H9 (cell line): ENCODE measurements around the gene FDX2. TPM values are rescaled to one million over a fixed set of nuclear protein-coding genes. Genes with fewer than 3 reads are reported as not detected.

Experiments used
- DNase-seq: peaks from one replicate; pipeline ENCODE4 v3.0.0-alpha.2; 2017
- H2AFZ ChIP-seq: one replicate; pipeline ENCODE4 v1.6.1; 2013; ENCODE audit warnings: mild to moderate bottlenecking, low read length, control low read depth, moderate library complexity
- H2AK5ac ChIP-seq: 2 replicates; pipeline ENCODE4 v1.6.1; 2013; ENCODE audit warnings: low read length, control low read depth, mixed read lengths; ENCODE audit not compliant: insufficient read length
- H2BK120ac ChIP-seq: one replicate; pipeline ENCODE4 v1.6.1; 2013; ENCODE audit warnings: low read depth, mild to moderate bottlenecking, low read length, control low read depth, inconsistent platforms; ENCODE audit not compliant: poor library complexity, severe bottlenecking
- H2BK12ac ChIP-seq: 2 replicates; pipeline ENCODE4 v1.6.1; 2013; ENCODE audit warnings: low read length, control low read depth, mixed read lengths, low read depth; ENCODE audit not compliant: insufficient read length
- H2BK15ac ChIP-seq: 2 replicates; pipeline ENCODE4 v1.6.1; 2013; ENCODE audit warnings: low read depth, low read length, control low read depth
- H2BK20ac ChIP-seq: one replicate; pipeline ENCODE4 v1.6.1; 2013; ENCODE audit warnings: low read depth, mild to moderate bottlenecking, low read length, control low read depth, inconsistent platforms; ENCODE audit not compliant: poor library complexity, severe bottlenecking
- H2BK5ac ChIP-seq: 2 replicates; pipeline ENCODE4 v1.6.1; 2013; ENCODE audit warnings: low read length, control low read depth, mixed read lengths; ENCODE audit not compliant: insufficient read length
- H3K14ac ChIP-seq: 2 replicates; pipeline ENCODE4 v1.6.1; 2013; ENCODE audit warnings: low read length, control low read depth; ENCODE audit not compliant: insufficient read depth
- H3K18ac ChIP-seq: 2 replicates; pipeline ENCODE4 v1.6.1; 2013; ENCODE audit warnings: low read depth, mild to moderate bottlenecking, mixed read lengths, low read length, control low read depth; ENCODE audit not compliant: insufficient read length
- H3K23ac ChIP-seq: 2 replicates; pipeline ENCODE4 v1.6.1; 2013; ENCODE audit warnings: low read length, control low read depth, mixed read lengths, low read depth; ENCODE audit not compliant: insufficient read length
- H3K23me2 ChIP-seq: 2 replicates; pipeline ENCODE4 v1.6.1; 2013; ENCODE audit warnings: low read depth, mild to moderate bottlenecking, mixed read lengths, low read length, control low read depth; ENCODE audit not compliant: insufficient read length, poor library complexity, severe bottlenecking
- H3K27ac ChIP-seq: 2 replicates; pipeline ENCODE4 v1.5.1; 2013; ENCODE audit warnings: low read length, control low read depth, mixed read lengths, low read depth; ENCODE audit not compliant: insufficient read length
- H3K27me3 ChIP-seq: 2 replicates; pipeline ENCODE4 v1.6.1; 2013; ENCODE audit warnings: low read length, control low read depth, inconsistent platforms; ENCODE audit not compliant: insufficient read depth
- H3K4ac ChIP-seq: 2 replicates; pipeline ENCODE4 v1.6.1; 2013; ENCODE audit warnings: low read depth, mild to moderate bottlenecking, control low read depth, inconsistent platforms, low read length, moderate library complexity
- H3K4me1 ChIP-seq: 2 replicates; pipeline ENCODE4 v1.6.1; 2013; ENCODE audit warnings: low read length, control low read depth, inconsistent platforms; ENCODE audit not compliant: insufficient read depth
- H3K4me2 ChIP-seq: 2 replicates; pipeline ENCODE4 v1.6.1; 2013; ENCODE audit warnings: low read length, control low read depth, mixed read lengths; ENCODE audit not compliant: insufficient read length, insufficient read depth
- H3K56ac ChIP-seq: 2 replicates; pipeline ENCODE4 v1.6.1; 2013; ENCODE audit warnings: low read depth, mild to moderate bottlenecking, mixed read lengths, low read length, control low read depth; ENCODE audit not compliant: insufficient read length
- H3K79me1 ChIP-seq: 2 replicates; pipeline ENCODE4 v1.6.1; 2013; ENCODE audit warnings: low read depth, mild to moderate bottlenecking, moderate library complexity, low read length, control low read depth, inconsistent platforms; ENCODE audit not compliant: insufficient read depth, poor library complexity, severe bottlenecking
- H3K79me2 ChIP-seq: 2 replicates; pipeline ENCODE4 v1.6.1; 2013; ENCODE audit warnings: low read length, control low read depth, inconsistent platforms; ENCODE audit not compliant: insufficient read depth
- H3K9ac ChIP-seq: 2 replicates; pipeline ENCODE4 v1.6.1; 2013; ENCODE audit warnings: low read length, control low read depth, mixed read lengths; ENCODE audit not compliant: insufficient read length; ENCODE audit errors: extremely low read depth
- H3K9me3 ChIP-seq: one replicate; pipeline ENCODE4 v1.6.1; 2013; ENCODE audit warnings: low read depth, low read length, inconsistent platforms; ENCODE audit not compliant: control insufficient read depth
- H3T11ph ChIP-seq: one replicate; pipeline ENCODE4 v1.6.1; 2013; ENCODE audit warnings: mild to moderate bottlenecking, low read length, control low read depth, inconsistent platforms
- H4K20me1 ChIP-seq: one replicate; pipeline ENCODE4 v1.6.1; 2013; ENCODE audit not compliant: control insufficient read depth, insufficient read length, insufficient read depth
- H4K5ac ChIP-seq: 2 replicates; pipeline ENCODE4 v1.6.1; 2013; ENCODE audit warnings: low read depth, mild to moderate bottlenecking, mixed read lengths, low read length, control low read depth; ENCODE audit not compliant: insufficient read length
- H4K8ac ChIP-seq: replicated peaks from 2 replicates; pipeline ENCODE4 v1.6.1; 2013; ENCODE audit warnings: low read length, control low read depth, mixed read lengths, low read depth; ENCODE audit not compliant: insufficient read length
- H4K91ac ChIP-seq: 2 replicates; pipeline ENCODE4 v1.6.1; 2013; ENCODE audit warnings: low read depth, mild to moderate bottlenecking, moderate library complexity, mixed read lengths, low read length, control low read depth; ENCODE audit not compliant: insufficient read length
- H3K27ac Mint-ChIP-seq, 3 experiments: 2 replicates in 2 of 3; 3 replicates in 1 of 3; pipeline ENCODE4 v1.8.0; 2020 to 2021; ENCODE audit warnings: mixed read lengths in 3 of 3, mild to moderate bottlenecking in 1 of 3, moderate library complexity in 1 of 3
- H3K27me3 Mint-ChIP-seq: 2 replicates; pipeline ENCODE4 v1.8.0; 2021; ENCODE audit warnings: low read depth, mild to moderate bottlenecking, moderate library complexity, mixed read lengths
- H3K36me3 Mint-ChIP-seq, 3 experiments: 2 replicates in 2 of 3; 3 replicates in 1 of 3; pipeline ENCODE4 v1.8.0; 2020 to 2021; ENCODE audit warnings: low read depth in 3 of 3, mixed read lengths in 3 of 3; ENCODE audit not compliant: insufficient read depth in 1 of 3
- H3K4me1 Mint-ChIP-seq, 2 experiments: 2 replicates each; pipeline ENCODE4 v1.8.0; 2020; ENCODE audit warnings: mixed read lengths in 2 of 2
- H3K4me3 Mint-ChIP-seq, 2 experiments: 2 replicates in 1 of 2; 3 replicates in 1 of 2; pipeline ENCODE4 v1.8.0; 2020 to 2021; ENCODE audit warnings: mild to moderate bottlenecking in 2 of 2, mixed read lengths in 2 of 2, moderate library complexity in 1 of 2
- H3K9me3 Mint-ChIP-seq, 2 experiments: 2 replicates in 1 of 2; 3 replicates in 1 of 2; pipeline ENCODE4 v1.8.0; 2020; ENCODE audit warnings: mild to moderate bottlenecking in 2 of 2, mixed read lengths in 2 of 2, moderate library complexity in 1 of 2
- CTCF ChIP-seq: fragments of 200-600 bp; sonication (generic); conservative IDR thresholded peaks from 3 replicates; pipeline ENCODE4 v1.8.0; 2021; ENCODE audit warnings: antibody characterized with exemption, mild to moderate bottlenecking
- WGBS: extraction: QIAGEN DNeasy Blood & Tissue Kit; methylation state at CpG from one replicate; pipeline ENCODE4 v1.1.7; 2013; ENCODE audit warnings: missing lambda C conversion rate, low lambda C conversion rate, mixed read lengths; ENCODE audit not compliant: insufficient read length; ENCODE audit errors: extremely low coverage; 5-methylcytosine and 5-hydroxymethylcytosine counted together
- total RNA-seq: library from RNA; stranded (reverse); gene quantifications from 2 replicates; pipeline ENCODE4 v1.2.1, GENCODE V29; 2021

Gene FDX2
- total RNA-seq, 1 experiment from 2014 or later, result 27.7 TPM

GRCh38 chr19:10292789-10293636, 22.8 kb downstream of the FDX2 start:
- H3K14ac ChIP-seq, result no peak overlapping the region; the same call in 1 of the 2 replicates
- no peak overlapping the region for H3K23ac ChIP-seq
- H4K5ac ChIP-seq, result no peak overlapping the region
- no peak overlapping the region for H2BK20ac ChIP-seq
- no peak overlapping the region for H2AK5ac ChIP-seq
- H2BK120ac ChIP-seq, result no peak overlapping the region
- no peaks in the 10 kb centered on the region for H4K20me1 ChIP-seq
- H2BK15ac ChIP-seq, result no peak overlapping the region
- WGBS, result no CpG with 5 or more reads among the region's 56 CpGs
- no peak overlapping the region for H2BK5ac ChIP-seq
- H2AFZ ChIP-seq, result no peak overlapping the region
- H3T11ph ChIP-seq, result no peak overlapping the region
- peak; percentile 66 for DNase-seq
- H3K27me3 ChIP-seq, result peaks cover 61% of the 10 kb centered on the region
- H3K9ac ChIP-seq, result no peak overlapping the region
- peak overlapping the region; percentile 92 for H3K4me2 ChIP-seq
- Mint-ChIP-seq H3K36me3 (no peaks in the 10 kb centered on the region; a peak in 3 of 7 replicates), H3K9me3 (peaks cover 0 to 3% of the 10 kb centered on the region in 2 experiments; a peak in 3 of 5 replicates), H3K27me3 (peaks cover 99% of the 10 kb centered on the region), H3K4me1 (peaks cover 17 to 44% of the 10 kb centered on the region in 2 experiments), H3K4me3 (peak overlapping the region; percentile 51 to 92), H3K27ac (no peak overlapping the region)
- no peak overlapping the region for H3K27ac ChIP-seq
- no peak overlapping the region for H4K91ac ChIP-seq
- no peaks in the 10 kb centered on the region for H3K79me2 ChIP-seq
- no peak overlapping the region for H3K4ac ChIP-seq
- peaks cover 40% of the 10 kb centered on the region for H3K23me2 ChIP-seq
- no peaks in the 10 kb centered on the region for H3K79me1 ChIP-seq
- no peak overlapping the region for H2BK12ac ChIP-seq
- H3K9me3 ChIP-seq, result no peaks in the 10 kb centered on the region
- no peak overlapping the region for H3K18ac ChIP-seq
- no peak overlapping the region for H4K8ac ChIP-seq
- no peaks in the 10 kb centered on the region; the same call in 1 of the 2 replicates for H3K4me1 ChIP-seq
- no peak overlapping the region for H3K56ac ChIP-seq
- no peak for TF ChIP-seq CTCF
